ENCODE measurements around the gene CD276.

GRCh38 chr15:73763931-73764330 lies 79.7 kb downstream of the CD276 start:
- no peak for TF ChIP-seq POLR2A (IDR thresholded peaks at IDR 0.05; ENCODE audit: low read depth)
- no peak for TF ChIP-seq CTCF (IDR thresholded peaks at IDR 0.05)
- TF ChIP-seq POLR2AphosphoS5 (IDR thresholded peaks at IDR 0.05) = peak in 1 of 2 donors; percentile 28
- no peak for TF ChIP-seq EP300 (IDR thresholded peaks at IDR 0.05)

Data from esophagus muscularis mucosa (tissue), 4 donors.